GM21423 (cell line): Measurements from ENCODE around the gene PARD3.
"Not testable (repeated sequence)": the region's sequence is repeated elsewhere in the genome, so short reads cannot be mapped to it uniquely, and the experiment has no call there.

ENCODE experiments used
- ATAC-seq: cut with Tn5 transposase; IDR thresholded peaks from one replicate; pipeline ENCODE4 v1.9.1; 2021; ENCODE audit warnings: mild to moderate bottlenecking, moderate library complexity; ENCODE audit not compliant: unreplicated experiment

Gene PARD3

GRCh38 chr10:34406463-34407323 is 408.4 kb downstream of the PARD3 start:
- ATAC-seq: no peak

- no peak for ATAC-seq
Observed at GRCh38 chr10:34405611-34406462, 409.3 kb downstream of the PARD3 start.

GRCh38 chr10:34403512-34403911 is 411.6 kb downstream of the PARD3 start:
- ATAC-seq: no peak

- no peak for ATAC-seq
Observed at GRCh38 chr10:34400075-34400474, 415.0 kb downstream of the PARD3 start.

- ATAC-seq: no peak
Observed at GRCh38 chr10:34399013-34399412, 416.1 kb downstream of the PARD3 start.

GRCh38 chr10:34397324-34397723 is 417.8 kb downstream of the PARD3 start:
- no peak for ATAC-seq

- no peak for ATAC-seq
Observed at GRCh38 chr10:34396663-34397062, 418.4 kb downstream of the PARD3 start.

- no peak for ATAC-seq
Observed at GRCh38 chr10:34392641-34393170, 422.4 kb downstream of the PARD3 start.

GRCh38 chr10:34391168-34391567 is 423.9 kb downstream of the PARD3 start:
- ATAC-seq: not testable (repeated sequence)

- no peak for ATAC-seq
Observed at GRCh38 chr10:34389801-34390200, 425.3 kb downstream of the PARD3 start.

GRCh38 chr10:34386921-34387320 is 428.2 kb downstream of the PARD3 start:
- no peak for ATAC-seq

GRCh38 chr10:34384372-34384771 is 430.7 kb downstream of the PARD3 start:
- no peak for ATAC-seq

GRCh38 chr10:34382626-34383025 is 432.5 kb downstream of the PARD3 start:
- ATAC-seq: no peak

GRCh38 chr10:34380856-34381255 is 434.2 kb downstream of the PARD3 start:
- no peak for ATAC-seq

- no peak for ATAC-seq
Observed at GRCh38 chr10:34378297-34378696, 436.8 kb downstream of the PARD3 start.

- ATAC-seq: no peak
Observed at GRCh38 chr10:34377833-34378232, 437.3 kb downstream of the PARD3 start.

- ATAC-seq: no peak
Observed at GRCh38 chr10:34374356-34375045, 440.6 kb downstream of the PARD3 start.

GRCh38 chr10:34373211-34373610 is 441.9 kb downstream of the PARD3 start:
- ATAC-seq: no peak

- no peak for ATAC-seq
Observed at GRCh38 chr10:34372509-34372908, 442.6 kb downstream of the PARD3 start.

- no peak for ATAC-seq
Observed at GRCh38 chr10:34370126-34370525, 445.0 kb downstream of the PARD3 start.

GRCh38 chr10:34369120-34369519 is 446.0 kb downstream of the PARD3 start:
- no peak for ATAC-seq
